ENCODE results near the gene CECR2.
"Not testable (repeated sequence)": the region's sequence is repeated elsewhere in the genome, so short reads cannot be mapped to it uniquely, and the experiment has no call there.

The CECR2 gene

GRCh38 chr22:17493419-17493981, 124.2 kb downstream of the CECR2 start:
- DNase-seq (ENCODE audit: extremely low read depth in 1 of 2, low read depth in 1 of 2): no peak

- DNase-seq (ENCODE audit: extremely low read depth in 1 of 2, low read depth in 1 of 2): no peak
Observed at GRCh38 chr22:17496841-17497240, 127.6 kb downstream of the CECR2 start.

GRCh38 chr22:17501679-17502285, 132.5 kb downstream of the CECR2 start:
- no peak for DNase-seq (ENCODE audit: extremely low read depth in 1 of 2, low read depth in 1 of 2)

DNA sequence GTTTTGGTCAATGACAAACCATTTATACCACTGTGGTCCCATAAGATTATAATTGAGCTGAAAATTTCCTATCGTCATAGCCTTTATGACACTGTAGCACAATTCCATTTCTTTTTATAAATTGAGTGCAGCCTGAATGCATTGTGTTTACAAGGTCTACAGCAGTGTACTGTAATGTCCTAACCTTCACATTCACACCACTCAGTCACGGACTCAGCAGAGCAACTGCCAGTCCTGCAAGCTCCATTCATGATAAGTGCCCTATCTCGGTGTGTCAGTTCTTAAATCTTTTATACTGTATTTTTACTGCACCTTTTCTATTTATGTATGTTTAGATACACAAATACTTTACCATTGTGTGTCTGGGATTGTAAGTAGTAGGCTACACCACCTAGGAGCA, 138.8 kb downstream of the CECR2 start:
- DNase-seq (ENCODE audit: extremely low read depth in 1 of 2, low read depth in 1 of 2): no peak

DNA sequence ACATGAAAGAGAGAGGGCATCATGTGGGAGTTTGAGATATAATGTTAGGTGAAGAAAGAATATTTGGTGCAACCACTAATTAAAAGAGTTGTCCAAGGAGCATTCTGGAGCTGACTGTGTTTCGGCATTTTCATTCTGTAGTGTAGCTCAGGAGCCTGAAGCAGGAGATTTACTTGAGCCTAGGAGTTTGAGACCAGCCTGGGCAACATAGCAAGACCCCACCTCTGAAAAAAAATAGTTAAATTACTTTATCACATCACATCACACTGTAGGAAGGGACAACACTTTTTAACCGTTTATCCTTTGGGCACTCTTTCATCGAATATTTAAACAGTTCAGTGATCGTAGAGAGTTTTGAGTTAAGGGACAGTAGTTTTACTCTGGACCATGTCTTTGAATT, 143.7 kb downstream of the CECR2 start:
- no peak for DNase-seq (ENCODE audit: extremely low read depth in 1 of 2, low read depth in 1 of 2)

DNA sequence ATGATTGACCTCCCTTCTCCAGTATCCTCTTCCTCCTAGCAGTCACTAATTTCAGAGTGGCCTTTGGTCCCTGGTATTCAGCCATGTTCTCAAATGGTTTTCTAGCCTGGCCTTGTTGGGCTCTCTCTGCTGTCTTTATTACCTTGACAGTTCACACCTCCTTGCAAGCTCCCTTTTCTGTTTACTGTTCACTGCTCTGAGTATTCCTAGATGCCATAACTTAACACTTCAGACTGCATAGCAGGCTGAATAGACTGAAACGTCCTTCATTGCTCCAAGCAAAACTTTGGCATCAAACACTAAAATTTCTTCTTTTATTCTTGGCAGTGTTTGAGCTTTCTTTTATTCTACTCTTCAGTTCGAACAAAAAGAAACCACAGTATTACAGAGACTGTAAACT, 144.4 kb downstream of the CECR2 start:
- DNase-seq (ENCODE audit: extremely low read depth in 1 of 2, low read depth in 1 of 2): no peak

- no peak for DNase-seq (ENCODE audit: extremely low read depth in 1 of 2, low read depth in 1 of 2)
Observed at GRCh38 chr22:17514084-17514483, 144.8 kb downstream of the CECR2 start.

GRCh38 chr22:17518406-17518805, 149.1 kb downstream of the CECR2 start:
- DNase-seq (ENCODE audit: extremely low read depth in 1 of 2, low read depth in 1 of 2): no peak

- not testable (repeated sequence) for DNase-seq (ENCODE audit: extremely low read depth in 1 of 2, low read depth in 1 of 2)
Observed at GRCh38 chr22:17521971-17522370, 152.7 kb downstream of the CECR2 start.

GRCh38 chr22:17523925-17524324, 154.7 kb downstream of the CECR2 start:
- no peak for DNase-seq (ENCODE audit: extremely low read depth in 1 of 2, low read depth in 1 of 2)

- DNase-seq (ENCODE audit: extremely low read depth in 1 of 2, low read depth in 1 of 2): no peak
Observed at GRCh38 chr22:17536269-17536668, 167.0 kb downstream of the CECR2 start.

GRCh38 chr22:17537155-17537554, 167.9 kb downstream of the CECR2 start:
- no peak for DNase-seq (ENCODE audit: extremely low read depth in 1 of 2, low read depth in 1 of 2)

GRCh38 chr22:17540481-17540880, 171.2 kb downstream of the CECR2 start:
- DNase-seq (ENCODE audit: extremely low read depth in 1 of 2, low read depth in 1 of 2): no peak

DNA sequence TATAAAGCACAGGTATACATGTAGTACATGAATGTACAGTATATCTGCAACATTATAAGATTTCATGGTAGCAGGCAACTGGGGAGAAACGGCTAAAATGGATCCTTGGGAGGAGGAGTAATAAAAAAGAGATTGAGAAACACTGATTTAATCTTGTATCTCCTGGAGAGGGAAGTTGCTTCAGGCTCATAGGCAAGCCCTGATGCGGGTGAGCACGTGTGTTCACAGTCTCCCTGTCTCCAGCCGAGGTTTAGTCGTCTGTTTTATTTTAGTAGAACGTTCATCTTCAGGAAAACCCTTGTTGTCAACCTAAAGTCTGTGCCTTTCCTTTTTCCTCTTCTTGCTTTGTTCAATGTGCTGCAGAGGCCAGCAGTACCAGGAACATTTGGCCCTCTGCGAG, 172.2 kb downstream of the CECR2 start:
- no peak for DNase-seq (ENCODE audit: extremely low read depth in 1 of 2, low read depth in 1 of 2)

GRCh38 chr22:17542452-17542851, 173.2 kb downstream of the CECR2 start:
- no peak for DNase-seq (ENCODE audit: extremely low read depth in 1 of 2, low read depth in 1 of 2)

DNA sequence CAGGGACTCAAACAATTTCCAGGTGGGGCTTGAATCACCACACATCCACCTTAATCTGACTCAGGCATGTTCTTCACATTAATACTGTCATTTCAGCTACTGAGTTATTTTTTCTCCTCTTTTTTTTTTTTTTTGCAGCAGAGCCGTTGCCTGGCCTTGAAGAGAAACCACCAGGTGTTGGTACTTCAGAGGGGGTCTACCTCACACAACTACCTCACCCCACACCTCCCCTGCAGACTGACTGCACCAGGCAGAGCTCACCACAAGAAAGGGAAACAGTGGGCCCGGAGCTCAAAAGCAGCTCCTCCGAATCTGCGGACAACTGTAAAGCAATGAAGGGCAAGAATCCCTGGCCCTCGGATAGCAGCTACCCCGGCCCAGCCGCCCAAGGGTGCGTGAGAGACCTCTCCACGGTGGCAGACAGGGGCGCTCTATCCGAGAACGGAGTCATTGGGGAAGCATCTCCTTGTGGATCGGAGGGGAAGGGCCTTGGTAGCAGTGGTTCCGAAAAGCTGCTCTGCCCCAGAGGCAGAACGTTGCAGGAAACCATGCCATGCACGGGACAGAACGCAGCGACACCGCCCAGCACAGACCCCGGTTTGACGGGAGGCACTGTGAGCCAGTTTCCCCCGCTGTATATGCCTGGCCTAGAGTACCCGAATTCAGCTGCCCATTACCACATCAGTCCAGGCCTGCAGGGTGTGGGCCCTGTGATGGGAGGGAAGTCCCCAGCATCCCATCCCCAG, 178.9 kb downstream of the CECR2 start:
- no peak for DNase-seq (ENCODE audit: extremely low read depth in 1 of 2, low read depth in 1 of 2)

GRCh38 chr22:17548756-17549035, 179.4 kb downstream of the CECR2 start:
- no peak for DNase-seq (ENCODE audit: extremely low read depth in 1 of 2, low read depth in 1 of 2)

DNA sequence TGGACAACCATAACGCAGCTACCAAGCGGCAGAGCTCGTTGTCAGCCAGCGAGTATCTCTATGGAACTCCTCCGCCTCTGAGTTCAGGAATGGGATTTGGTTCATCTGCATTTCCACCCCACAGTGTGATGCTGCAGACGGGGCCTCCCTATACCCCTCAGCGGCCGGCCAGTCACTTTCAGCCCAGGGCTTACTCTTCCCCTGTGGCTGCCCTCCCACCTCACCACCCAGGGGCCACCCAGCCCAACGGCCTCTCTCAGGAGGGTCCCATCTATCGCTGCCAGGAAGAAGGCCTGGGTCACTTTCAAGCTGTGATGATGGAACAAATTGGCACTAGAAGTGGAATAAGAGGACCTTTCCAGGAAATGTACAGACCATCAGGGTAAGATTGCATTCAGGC, 179.9 kb downstream of the CECR2 start:
- no peak for DNase-seq (ENCODE audit: extremely low read depth in 1 of 2, low read depth in 1 of 2)

- no peak for DNase-seq (ENCODE audit: extremely low read depth in 1 of 2, low read depth in 1 of 2)
Observed at GRCh38 chr22:17549655-17550054, 180.4 kb downstream of the CECR2 start.

GRCh38 chr22:17552737-17553136, 183.5 kb downstream of the CECR2 start:
- DNase-seq (ENCODE audit: extremely low read depth in 1 of 2, low read depth in 1 of 2): no peak

GRCh38 chr22:17554814-17555213, 185.6 kb downstream of the CECR2 start:
- DNase-seq (ENCODE audit: extremely low read depth in 1 of 2, low read depth in 1 of 2): no peak

DNA sequence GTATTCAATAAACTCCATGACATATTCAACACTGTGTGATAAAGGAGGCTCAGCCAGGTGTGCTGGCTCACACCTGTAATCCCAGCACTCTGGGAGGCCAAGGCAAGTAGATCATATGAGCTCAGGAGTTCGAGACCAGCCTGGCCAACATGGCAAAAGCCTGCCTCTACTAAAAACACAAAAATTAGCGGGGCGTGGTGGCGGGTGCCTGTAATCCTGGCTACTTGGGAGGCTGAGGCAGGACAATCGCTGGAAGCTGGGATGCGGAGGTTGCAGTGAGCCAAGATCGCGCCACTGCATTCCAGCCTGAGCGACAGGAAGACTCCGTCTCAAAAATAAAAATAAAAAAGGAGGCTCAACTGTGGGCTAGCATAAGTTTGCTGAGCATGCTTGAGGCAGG, 189.9 kb downstream of the CECR2 start:
- no peak for DNase-seq (ENCODE audit: extremely low read depth in 1 of 2, low read depth in 1 of 2)

All from stimulated activated CD8-positive, alpha-beta memory T cell treated with anti-CD3 and anti-CD28 coated beads, Interleukin-7, amount 100 ng/mL, for 48 hours (primary cell).